Ascending aorta (tissue), 2 donors: ENCODE results near the gene TEDDM1. TPM values are rescaled to one million over a fixed set of nuclear protein-coding genes. Genes with fewer than 3 reads are reported as not detected.
A peak's percentile ranks its signal among the peaks of the same experiment; 100 is the strongest.

Source experiments
- DNase-seq, 2 donors: peaks; one replicate each; pipeline ENCODE4 v3.0.0-alpha.2; 2019; ENCODE audit warnings: low spot score in 2 of 2
- H3K27ac ChIP-seq, 2 donors: fragments of 200-600 bp; sonication (generic); one replicate each; pipeline ENCODE4 v1.5.1; 2016 to 2017; ENCODE audit warnings: mild to moderate bottlenecking in 1 of 2
- H3K27me3 ChIP-seq: fragments of 200-600 bp; sonication (generic); one replicate; pipeline ENCODE4 v1.5.1; 2017
- H3K36me3 ChIP-seq, 2 donors: fragments of 200-600 bp; sonication (generic); one replicate each; pipeline ENCODE4 v1.5.1; 2016
- H3K4me1 ChIP-seq, 2 donors: fragments of 200-600 bp; sonication (generic); one replicate each; pipeline ENCODE4 v1.5.1; 2016 to 2017; ENCODE audit warnings: mild to moderate bottlenecking in 1 of 2
- H3K4me3 ChIP-seq, 2 donors: fragments of 200-600 bp; sonication (generic); one replicate each; pipeline ENCODE4 v1.5.1; 2016 to 2017; ENCODE audit warnings: mild to moderate bottlenecking in 1 of 2
- H3K9me3 ChIP-seq, 2 donors: fragments of 200-600 bp; sonication (generic); one replicate each; pipeline ENCODE4 v1.5.1; 2016
- intact Hi-C: fragments of 100-400 bp; cut with DNase I; formaldehyde crosslinking; loops from one replicate; pipeline ENCODE4 v1.15.1; 2023
- total RNA-seq: library from RNA; depleted of rRNA; stranded (reverse); fragments of >200 nt; gene quantifications from one replicate; pipeline ENCODE4 v1.1.0, GENCODE V29; 2016
- TF ChIP-seq, protein P1 (sequence below), 3 experiments: fragments of 200-600 bp in 2 of 3; fragments of 450-650 bp in 1 of 3; sonication (generic) in 2 of 3; IDR thresholded peaks; one replicate each; pipeline ENCODE4 v1.5.1; 2016 to 2019; ENCODE audit warnings: antibody characterized with exemption in 3 of 3, mild to moderate bottlenecking in 1 of 3, moderate library complexity in 1 of 3

Gene TEDDM1
- total RNA-seq, 1 donor from 2014 or later: not detected

- H3K4me3 ChIP-seq: no peak overlapping the region
- H3K36me3 ChIP-seq: no peaks in the 10 kb centered on the region
- H3K27ac ChIP-seq: no peak overlapping the region
- intact Hi-C loops: no loop called here
- TF ChIP-seq, protein P1, sequence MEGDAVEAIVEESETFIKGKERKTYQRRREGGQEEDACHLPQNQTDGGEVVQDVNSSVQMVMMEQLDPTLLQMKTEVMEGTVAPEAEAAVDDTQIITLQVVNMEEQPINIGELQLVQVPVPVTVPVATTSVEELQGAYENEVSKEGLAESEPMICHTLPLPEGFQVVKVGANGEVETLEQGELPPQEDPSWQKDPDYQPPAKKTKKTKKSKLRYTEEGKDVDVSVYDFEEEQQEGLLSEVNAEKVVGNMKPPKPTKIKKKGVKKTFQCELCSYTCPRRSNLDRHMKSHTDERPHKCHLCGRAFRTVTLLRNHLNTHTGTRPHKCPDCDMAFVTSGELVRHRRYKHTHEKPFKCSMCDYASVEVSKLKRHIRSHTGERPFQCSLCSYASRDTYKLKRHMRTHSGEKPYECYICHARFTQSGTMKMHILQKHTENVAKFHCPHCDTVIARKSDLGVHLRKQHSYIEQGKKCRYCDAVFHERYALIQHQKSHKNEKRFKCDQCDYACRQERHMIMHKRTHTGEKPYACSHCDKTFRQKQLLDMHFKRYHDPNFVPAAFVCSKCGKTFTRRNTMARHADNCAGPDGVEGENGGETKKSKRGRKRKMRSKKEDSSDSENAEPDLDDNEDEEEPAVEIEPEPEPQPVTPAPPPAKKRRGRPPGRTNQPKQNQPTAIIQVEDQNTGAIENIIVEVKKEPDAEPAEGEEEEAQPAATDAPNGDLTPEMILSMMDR (IDR thresholded peaks at IDR 0.05): no peak
- H3K4me1 ChIP-seq: peaks cover 0 to 5% of the 10 kb centered on the region in 2 donors
- H3K9me3 ChIP-seq: no peaks in the 10 kb centered on the region
- H3K27me3 ChIP-seq: no peaks in the 10 kb centered on the region
- DNase-seq: no peak
Measured at GRCh38 chr1:182413486-182413885, 13.0 kb upstream of the TEDDM1 start.

- peak overlapping the region in 1 of 2 donors; percentile 39 for H3K27ac ChIP-seq
- H3K36me3 ChIP-seq: no peaks in the 10 kb centered on the region
- no peak for DNase-seq
- H3K4me3 ChIP-seq: no peak overlapping the region
- no peaks in the 10 kb centered on the region for H3K27me3 ChIP-seq
- intact Hi-C loops: no loop called here
- H3K9me3 ChIP-seq: no peaks in the 10 kb centered on the region
- TF ChIP-seq, protein P1 (IDR thresholded peaks at IDR 0.05): no peak
- peaks cover 0 to 5% of the 10 kb centered on the region in 2 donors for H3K4me1 ChIP-seq
Measured at GRCh38 chr1:182410620-182411273, 10.3 kb upstream of the TEDDM1 start.

GRCh38 chr1:182410138-182410537 is 9.7 kb upstream of the TEDDM1 start:
- Histone ChIP-seq H3K4me1 (peaks cover 0 to 5% of the 10 kb centered on the region in 2 donors), H3K4me3 (no peak overlapping the region), H3K36me3 (no peaks in the 10 kb centered on the region), H3K9me3 (no peaks in the 10 kb centered on the region), H3K27ac (peak overlapping the region in 1 of 2 donors; percentile 39), H3K27me3 (no peaks in the 10 kb centered on the region)
- DNase-seq: no peak
- TF ChIP-seq, protein P1 (IDR thresholded peaks at IDR 0.05): no peak
- intact Hi-C loops: no loop called here

GRCh38 chr1:182408435-182409075 is 8.1 kb upstream of the TEDDM1 start:
- intact Hi-C loops: no loop called here
- no peaks in the 10 kb centered on the region for H3K27me3 ChIP-seq
- peaks cover 0 to 5% of the 10 kb centered on the region in 2 donors for H3K4me1 ChIP-seq
- no peak for DNase-seq
- H3K27ac ChIP-seq: no peak overlapping the region
- TF ChIP-seq, protein P1 (IDR thresholded peaks at IDR 0.05): no peak
- no peaks in the 10 kb centered on the region for H3K9me3 ChIP-seq
- no peak overlapping the region for H3K4me3 ChIP-seq
- H3K36me3 ChIP-seq: no peaks in the 10 kb centered on the region

DNA sequence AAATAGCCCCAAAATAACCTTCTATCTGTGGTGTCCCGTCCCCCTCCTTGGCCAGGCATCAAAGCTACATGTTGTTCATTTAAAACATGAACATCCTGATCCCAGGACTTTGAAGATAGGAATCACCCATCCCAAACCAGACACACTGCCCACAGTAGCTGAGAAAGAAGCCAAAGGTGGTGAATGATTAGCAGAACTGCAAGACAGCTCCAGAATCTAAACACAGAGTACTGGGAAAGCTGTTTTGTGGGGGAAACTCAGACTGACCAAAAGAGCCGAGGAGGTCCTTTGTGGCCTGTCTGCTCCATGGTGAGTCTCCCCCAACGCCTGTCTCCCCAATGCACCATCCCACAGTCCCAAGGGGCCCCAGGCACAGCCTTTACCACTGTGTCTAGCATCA is 7.3 kb upstream of the TEDDM1 start:
- peaks cover 0 to 5% of the 10 kb centered on the region in 2 donors for H3K4me1 ChIP-seq
- H3K27me3 ChIP-seq: no peaks in the 10 kb centered on the region
- H3K4me3 ChIP-seq: no peak overlapping the region
- no peaks in the 10 kb centered on the region for H3K36me3 ChIP-seq
- TF ChIP-seq, protein P1 (IDR thresholded peaks at IDR 0.05): no peak
- DNase-seq: no peak
- intact Hi-C loops: no loop called here
- H3K27ac ChIP-seq: no peak overlapping the region
- H3K9me3 ChIP-seq: no peaks in the 10 kb centered on the region
